Cardiac fibroblast (primary cell): ENCODE results near the gene RPL27.

Source experiments
- DNase-seq, 2 donors: peaks; one replicate each; pipeline versions ENCODE4 v3.0.0 to v3.0.0-alpha.2; 2010; ENCODE audit warnings: low read depth in 2 of 2
- H3K4me3 ChIP-seq, 2 donors: replicated peaks in 1 of 2; 1 replicate in 1 of 2; 2 replicates in 1 of 2; pipeline ENCODE4 v1.5.1; 2011; ENCODE audit warnings: low read depth in 2 of 2, low read length in 2 of 2, mild to moderate bottlenecking in 2 of 2, moderate library complexity in 1 of 2
- CTCF ChIP-seq: IDR thresholded peaks from one replicate; pipeline ENCODE4 v1.5.1; 2011; ENCODE audit warnings: low read depth, mild to moderate bottlenecking, low read length, inconsistent platforms

Gene RPL27

GRCh38 chr17:43024407-43025289, 26.4 kb downstream of the RPL27 start, which contains the start of gene RND2:
TSS of gene RND2 (plus strand) at chr17:43025231. CDS start at chr17:43025348, 117 bp downstream.
- peak; percentile 96 for DNase-seq
- TF ChIP-seq CTCF = peak; percentile 88
- H3K4me3 ChIP-seq = peak within 1 kb of the TSS; percentile 55 to 61

GRCh38 chr17:43025290-43025657, 27.1 kb downstream of the RPL27 start:
- no peak for DNase-seq
- TF ChIP-seq CTCF = no peak
- peak overlapping the region; percentile 38 to 46 for H3K4me3 ChIP-seq

GRCh38 chr17:43025766-43026537, 27.7 kb downstream of the RPL27 start:
- no peak for DNase-seq
- TF ChIP-seq CTCF = no peak
- H3K4me3 ChIP-seq = no peak overlapping the region

GRCh38 chr17:43026595-43026994, 28.4 kb downstream of the RPL27 start:
- no peak for DNase-seq
- no peak for TF ChIP-seq CTCF
- no peak overlapping the region for H3K4me3 ChIP-seq

GRCh38 chr17:43027091-43028032, 29.1 kb downstream of the RPL27 start:
- no peak for TF ChIP-seq CTCF
- no peak overlapping the region for H3K4me3 ChIP-seq
- DNase-seq = no peak

GRCh38 chr17:43028221-43028861, 30.1 kb downstream of the RPL27 start:
- no peak for DNase-seq
- H3K4me3 ChIP-seq = no peak overlapping the region
- TF ChIP-seq CTCF = no peak
